Left lobe of liver (tissue), 2 donors: ENCODE data around the gene ORAI3. TPM values are rescaled to one million over a fixed set of nuclear protein-coding genes. Genes with fewer than 3 reads are reported as not detected.

Experiments used
- ATAC-seq: fragments of 200-7000 bp; cut with Tn5 transposase; one replicate; pipeline ENCODE4 v1.9.1; 2020; ENCODE audit warnings: mild to moderate bottlenecking, moderate library complexity
- DNase-seq: peaks from one replicate; pipeline ENCODE4 v3.0.0-alpha.2; 2020; ENCODE audit warnings: low spot score
- total RNA-seq: library from RNA; stranded (reverse); gene quantifications from one replicate; pipeline ENCODE4 v1.2.1, GENCODE V29; 2021
- donor health status: DM: no; HTN: no; CAD: no; lungs with moderate emphysema.
- donor health status: DM: no; HTN: yes; CAD: no.

Gene ORAI3
- total RNA-seq, 1 donor from 2014 or later = 51.3 TPM

DNA sequence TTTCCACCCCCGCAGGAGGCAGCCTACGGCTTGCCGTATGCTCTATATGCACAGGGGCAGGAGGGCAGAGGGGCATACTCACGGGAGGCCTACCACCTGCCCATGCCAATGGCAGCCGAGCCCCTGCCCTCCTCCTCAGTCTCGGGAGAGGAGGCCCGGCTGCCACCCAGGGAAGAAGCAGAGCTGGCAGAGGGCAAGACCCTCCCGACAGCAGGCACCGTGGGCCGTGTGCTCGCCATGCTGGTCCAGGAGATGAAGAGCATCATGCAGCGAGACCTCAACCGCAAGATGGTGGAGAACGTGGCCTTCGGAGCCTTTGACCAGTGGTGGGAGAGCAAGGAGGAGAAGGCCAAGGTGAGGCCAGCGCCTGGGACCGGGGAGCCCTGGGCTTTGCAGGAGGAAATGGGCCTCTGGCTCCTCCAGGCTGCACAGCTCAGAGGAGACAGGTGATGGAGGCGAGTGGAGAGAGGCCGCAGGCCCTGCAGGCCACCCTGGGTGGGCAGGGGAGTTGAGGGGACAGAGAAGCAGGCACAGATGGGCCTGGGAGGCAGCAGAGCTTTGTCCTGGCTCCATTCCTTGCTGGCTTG lies 17.3 kb downstream of the ORAI3 start:
- DNase-seq (no peak), ATAC-seq (no peak)

DNA sequence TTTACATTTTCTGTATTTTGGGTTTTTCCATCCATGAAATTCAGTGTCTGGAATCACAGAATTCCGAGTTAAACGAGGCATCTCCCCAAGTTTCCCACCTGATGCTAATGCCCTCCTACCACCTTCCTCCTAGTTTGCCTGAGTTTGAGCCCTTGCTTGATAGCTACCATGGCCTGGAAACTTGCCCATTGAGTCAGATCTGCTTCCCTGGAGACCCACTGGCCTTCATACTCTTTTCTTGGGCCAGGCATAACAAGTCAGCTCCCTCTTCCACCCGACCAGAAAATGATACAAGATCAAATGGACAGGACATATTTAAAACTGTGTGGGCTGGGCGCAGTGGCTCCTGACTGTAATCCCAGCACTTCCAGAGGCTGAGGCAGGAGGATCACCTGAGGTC lies 18.9 kb downstream of the ORAI3 start:
- DNase-seq = no peak
- ATAC-seq = no peak

DNA sequence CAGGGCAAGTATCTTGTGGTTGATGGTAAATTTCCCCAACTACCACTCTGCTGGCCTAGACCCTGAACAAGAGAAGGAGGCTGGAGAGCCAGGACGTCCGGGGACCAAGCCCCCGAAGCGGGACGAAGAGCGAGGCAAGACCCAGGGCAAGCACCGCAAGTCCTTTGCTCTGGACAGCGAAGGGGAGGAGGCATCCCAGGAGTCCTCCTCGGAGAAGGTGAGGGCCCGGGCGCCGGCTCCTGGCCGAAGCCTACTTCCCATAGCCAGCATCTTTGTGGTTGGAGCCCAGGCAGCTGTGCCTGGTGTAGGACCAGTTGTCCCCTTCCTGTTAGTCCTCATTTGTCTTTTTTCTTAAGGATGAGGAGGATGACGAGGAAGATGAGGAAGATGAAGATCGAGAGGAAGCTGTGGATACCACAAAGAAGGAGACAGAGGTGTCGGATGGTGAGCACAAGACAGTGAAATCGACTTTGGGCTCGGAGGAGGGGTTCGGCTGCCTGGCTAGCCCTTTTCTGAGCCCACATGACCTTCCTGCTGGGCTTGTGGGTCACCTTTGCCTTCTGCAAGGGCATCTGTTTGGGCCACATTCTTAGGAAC lies 20.5 kb downstream of the ORAI3 start:
- DNase-seq (no peak), ATAC-seq (no peak)

DNA sequence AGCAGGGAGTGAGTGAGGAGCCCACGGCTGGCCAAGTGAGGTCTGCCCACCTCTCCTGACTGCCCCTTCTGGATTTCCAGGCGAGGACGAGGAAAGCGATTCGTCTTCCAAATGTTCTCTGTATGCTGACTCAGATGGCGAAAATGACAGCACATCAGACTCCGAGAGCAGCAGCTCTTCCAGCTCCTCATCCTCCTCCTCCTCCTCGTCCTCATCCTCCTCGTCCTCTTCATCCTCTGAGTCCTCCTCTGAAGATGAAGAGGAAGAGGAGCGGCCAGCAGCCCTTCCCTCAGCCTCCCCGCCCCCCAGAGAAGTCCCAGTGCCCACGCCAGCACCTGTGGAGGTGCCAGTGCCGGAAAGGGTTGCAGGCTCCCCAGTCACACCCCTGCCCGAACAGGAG lies 22.4 kb downstream of the ORAI3 start:
- DNase-seq = no peak
- ATAC-seq = no peak

DNA sequence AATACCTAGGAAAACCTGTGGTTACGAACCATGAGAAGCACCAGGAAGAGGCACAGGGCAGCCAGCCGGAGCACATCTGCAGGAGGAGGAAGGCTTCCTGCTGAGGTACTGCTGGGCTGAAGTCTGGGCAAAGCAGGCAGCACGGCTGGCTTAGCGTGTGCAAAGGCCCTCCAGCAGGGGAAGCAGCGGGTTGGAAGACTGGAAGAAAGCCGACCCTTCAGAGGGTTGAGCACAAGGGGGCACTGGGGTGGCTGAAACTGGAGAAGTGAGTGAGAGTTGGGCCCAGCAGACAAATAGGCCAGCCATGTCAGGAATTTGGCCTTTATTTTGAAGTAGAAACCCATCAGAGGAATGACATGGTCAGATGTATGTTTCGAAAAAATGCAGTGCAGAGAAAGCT lies 24.0 kb downstream of the ORAI3 start:
- DNase-seq (no peak), ATAC-seq (no peak)

DNA sequence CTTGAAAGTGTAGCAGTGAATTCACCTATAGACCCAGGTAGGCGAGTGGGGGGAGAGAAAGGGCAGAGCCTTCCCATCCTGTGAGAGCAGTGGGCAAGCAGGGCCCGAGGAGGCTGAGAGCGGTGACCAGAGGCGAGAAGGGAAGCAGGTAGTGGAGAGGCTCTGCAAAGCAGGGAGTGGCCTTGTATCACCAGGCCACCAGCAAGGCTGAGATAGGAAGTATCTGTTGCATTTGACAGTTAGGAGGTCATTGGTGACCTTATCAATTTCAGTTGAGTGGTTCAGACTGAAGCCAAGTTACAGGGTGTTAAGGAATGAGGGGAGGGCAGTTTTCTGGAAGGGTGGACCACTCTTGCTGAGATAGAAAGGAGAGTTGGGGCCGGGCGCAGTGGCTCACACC lies 25.5 kb downstream of the ORAI3 start:
- ATAC-seq = no peak

DNA sequence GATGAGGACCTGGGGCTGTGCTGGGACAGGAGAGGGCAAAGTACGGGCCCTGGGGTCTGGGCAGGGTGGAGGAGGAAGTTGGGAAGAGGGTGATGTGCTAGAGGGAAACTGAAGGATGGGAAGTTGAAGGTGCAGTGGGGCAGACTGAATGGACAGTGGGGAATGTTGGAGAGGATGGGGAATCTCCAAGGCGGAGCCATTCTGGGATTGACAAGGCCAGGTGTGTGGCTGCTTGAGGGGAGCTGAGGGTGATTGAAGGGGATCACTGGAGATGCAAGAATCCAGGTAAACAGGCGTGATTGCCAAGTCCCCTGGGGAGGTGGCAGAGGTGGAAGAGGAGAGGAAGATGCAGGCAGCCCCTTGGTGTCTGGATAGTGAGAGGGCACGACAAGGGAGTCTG lies 27.6 kb downstream of the ORAI3 start:
- ATAC-seq (no peak), DNase-seq (no peak)

More for the DNA sequence above, 25.5 kb downstream of the ORAI3 start:
- no peak for DNase-seq

DNA sequence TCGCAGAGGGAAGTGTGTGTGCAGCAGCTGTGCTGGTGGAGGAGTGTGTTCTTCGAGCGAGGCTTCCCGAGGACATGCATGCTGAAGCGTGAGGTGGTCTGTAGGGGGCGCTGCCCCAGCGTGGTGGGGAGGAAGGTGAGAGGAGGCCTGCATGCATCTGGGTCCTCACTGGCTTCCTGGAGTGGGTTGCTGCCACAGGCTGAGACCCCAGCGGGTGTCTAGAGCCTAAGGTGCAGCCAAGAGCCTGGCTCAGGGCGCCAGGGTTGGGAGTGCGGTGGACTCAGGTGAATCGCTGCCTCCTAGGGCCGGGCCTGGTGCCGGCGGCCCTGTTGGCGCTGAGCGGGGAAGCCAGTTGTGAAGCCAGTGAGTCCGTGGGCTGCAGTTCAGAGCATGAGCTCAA lies 28.6 kb downstream of the ORAI3 start:
- no peak for DNase-seq
- ATAC-seq = no peak

DNA sequence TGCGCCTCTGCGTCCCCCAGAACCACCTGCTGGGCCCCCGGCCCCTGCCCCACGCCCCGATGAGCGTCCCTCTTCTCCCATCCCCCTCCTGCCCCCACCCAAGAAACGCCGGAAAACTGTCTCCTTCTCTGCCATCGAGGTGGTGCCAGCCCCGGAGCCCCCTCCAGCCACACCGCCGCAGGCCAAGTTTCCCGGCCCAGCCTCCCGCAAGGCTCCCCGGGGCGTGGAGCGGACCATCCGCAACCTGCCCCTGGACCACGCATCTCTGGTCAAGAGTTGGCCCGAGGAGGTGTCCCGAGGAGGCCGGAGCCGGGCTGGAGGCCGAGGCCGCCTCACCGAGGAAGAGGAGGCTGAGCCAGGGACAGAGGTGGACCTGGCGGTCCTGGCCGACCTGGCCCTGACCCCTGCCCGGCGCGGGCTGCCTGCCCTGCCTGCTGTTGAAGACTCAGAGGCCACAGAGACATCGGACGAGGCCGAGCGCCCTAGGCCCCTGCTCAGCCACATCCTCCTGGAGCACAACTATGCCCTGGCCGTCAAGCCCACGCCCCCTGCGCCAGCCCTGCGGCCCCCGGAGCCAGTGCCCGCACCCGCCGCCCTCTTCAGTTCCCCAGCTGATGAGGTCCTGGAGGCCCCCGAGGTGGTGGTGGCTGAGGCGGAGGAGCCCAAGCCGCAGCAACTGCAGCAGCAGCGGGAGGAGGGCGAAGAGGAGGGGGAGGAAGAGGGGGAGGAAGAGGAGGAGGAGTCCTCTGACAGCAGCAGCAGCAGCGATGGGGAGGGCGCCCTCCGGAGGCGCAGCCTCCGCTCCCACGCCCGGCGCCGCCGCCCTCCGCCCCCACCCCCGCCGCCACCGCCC lies 30.5 kb downstream of the ORAI3 start:
- DNase-seq (no peak), ATAC-seq (no peak)

DNA sequence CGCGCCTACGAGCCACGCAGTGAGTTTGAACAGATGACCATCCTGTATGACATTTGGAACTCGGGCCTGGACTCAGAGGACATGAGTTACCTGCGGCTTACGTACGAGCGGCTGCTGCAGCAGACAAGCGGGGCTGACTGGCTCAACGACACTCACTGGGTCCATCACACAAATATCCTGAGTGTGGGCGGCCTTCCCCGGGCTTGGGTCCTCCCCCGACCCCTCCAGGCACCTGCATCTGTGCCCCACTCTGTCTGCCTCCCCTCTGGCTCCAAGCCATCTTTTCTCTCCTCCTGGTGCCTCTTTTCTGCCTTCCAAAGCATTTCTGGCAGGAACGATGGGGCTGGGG lies 31.1 kb downstream of the ORAI3 start:
- no peak for ATAC-seq
- no peak for DNase-seq

DNA sequence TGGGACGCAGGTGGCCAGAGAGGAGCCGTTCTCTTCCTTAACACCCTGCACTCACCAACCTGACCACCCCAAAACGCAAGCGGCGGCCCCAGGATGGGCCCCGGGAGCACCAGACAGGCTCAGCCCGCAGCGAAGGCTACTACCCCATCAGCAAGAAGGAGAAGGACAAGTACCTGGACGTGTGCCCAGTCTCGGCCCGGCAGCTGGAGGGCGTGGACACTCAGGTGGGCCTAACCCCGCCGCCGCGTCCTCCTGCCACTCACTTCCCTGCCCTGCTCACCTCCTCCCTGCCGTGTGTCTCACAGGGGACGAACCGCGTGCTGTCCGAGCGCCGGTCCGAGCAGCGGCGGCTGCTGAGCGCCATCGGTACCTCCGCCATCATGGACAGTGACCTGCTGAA lies 31.6 kb downstream of the ORAI3 start:
- ATAC-seq (no peak), DNase-seq (no peak)

DNA sequence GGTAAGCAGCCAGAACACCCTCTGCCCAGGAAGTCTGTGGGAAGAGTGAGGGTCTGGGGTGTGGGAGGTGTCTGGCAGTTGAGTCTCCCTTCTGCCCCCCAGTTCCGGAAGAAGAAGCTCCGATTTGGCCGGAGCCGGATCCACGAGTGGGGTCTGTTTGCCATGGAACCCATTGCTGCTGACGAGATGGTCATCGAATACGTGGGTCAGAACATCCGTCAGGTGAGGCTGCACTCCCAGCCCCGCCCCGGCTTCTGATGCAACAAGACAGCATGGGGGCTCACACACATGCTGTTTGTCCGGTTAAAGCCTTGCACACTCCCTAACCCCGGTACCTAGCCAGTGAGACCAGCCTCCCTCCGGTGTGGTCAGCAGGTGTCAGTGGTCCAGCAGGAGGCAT lies 32.1 kb downstream of the ORAI3 start:
- ATAC-seq = no peak
- no peak for DNase-seq

DNA sequence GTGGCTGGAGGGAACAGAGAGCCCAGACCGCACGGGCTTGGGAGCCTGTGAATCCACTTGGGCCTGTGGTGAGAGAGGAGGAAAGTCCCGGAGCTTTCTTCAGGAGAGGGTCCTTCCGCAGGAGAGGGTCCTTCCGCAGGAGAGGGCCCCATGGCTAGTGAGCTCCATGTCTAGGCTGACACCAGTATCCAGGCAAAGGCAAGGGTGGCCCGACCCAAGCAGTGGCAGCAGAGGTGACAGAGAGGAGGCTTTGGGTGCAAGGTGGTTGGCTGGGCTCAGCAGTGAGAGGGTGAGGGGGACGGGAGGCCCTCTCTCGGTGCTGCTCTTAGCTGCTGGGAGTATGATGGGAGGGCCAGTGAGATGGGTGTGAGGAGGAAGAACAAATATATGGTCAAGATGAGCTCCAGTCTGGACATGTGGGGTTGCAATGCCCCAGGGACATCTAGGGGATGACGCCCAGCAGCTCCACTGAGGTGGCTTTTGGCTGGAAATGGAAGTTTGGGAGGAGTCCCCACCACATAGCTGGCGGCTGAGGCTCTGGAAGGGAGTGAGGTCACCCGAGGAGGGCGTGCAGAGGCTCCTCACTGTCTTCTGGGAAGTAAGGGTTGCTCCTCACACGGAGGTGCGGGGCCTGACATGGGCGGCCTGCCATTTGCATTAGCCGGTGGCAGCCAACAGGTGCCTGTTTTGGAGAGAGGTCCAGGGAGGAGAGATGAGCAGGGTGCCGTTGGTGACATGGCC lies 33.9 kb downstream of the ORAI3 start:
- ATAC-seq = no peak
- no peak for DNase-seq

DNA sequence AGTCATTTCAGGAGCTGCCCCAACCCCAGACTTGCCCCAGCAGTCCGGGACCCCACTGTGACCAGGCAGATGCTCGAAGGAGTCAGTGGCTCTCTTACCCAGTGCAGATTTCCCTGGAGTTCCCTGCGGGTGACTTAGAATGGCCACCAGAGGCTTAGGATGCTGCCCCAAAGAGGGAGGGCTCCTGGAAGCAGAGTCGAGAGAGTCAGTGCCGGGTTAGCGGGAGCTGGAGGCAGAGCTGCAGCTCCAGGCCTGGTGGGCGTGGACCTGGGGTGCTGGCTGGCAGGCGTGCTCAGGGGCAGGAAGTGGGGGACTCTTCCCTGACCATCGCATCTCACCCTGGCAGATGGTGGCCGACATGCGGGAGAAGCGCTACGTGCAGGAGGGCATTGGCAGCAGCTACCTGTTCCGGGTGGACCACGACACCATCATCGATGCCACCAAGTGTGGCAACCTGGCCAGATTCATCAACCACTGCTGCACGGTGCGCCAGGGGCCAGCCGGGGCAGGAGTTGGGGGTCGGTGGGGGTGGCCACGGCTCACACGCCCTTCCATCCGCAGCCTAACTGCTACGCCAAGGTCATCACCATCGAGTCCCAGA lies 34.5 kb downstream of the ORAI3 start:
- ATAC-seq = no peak
- no peak for DNase-seq

DNA sequence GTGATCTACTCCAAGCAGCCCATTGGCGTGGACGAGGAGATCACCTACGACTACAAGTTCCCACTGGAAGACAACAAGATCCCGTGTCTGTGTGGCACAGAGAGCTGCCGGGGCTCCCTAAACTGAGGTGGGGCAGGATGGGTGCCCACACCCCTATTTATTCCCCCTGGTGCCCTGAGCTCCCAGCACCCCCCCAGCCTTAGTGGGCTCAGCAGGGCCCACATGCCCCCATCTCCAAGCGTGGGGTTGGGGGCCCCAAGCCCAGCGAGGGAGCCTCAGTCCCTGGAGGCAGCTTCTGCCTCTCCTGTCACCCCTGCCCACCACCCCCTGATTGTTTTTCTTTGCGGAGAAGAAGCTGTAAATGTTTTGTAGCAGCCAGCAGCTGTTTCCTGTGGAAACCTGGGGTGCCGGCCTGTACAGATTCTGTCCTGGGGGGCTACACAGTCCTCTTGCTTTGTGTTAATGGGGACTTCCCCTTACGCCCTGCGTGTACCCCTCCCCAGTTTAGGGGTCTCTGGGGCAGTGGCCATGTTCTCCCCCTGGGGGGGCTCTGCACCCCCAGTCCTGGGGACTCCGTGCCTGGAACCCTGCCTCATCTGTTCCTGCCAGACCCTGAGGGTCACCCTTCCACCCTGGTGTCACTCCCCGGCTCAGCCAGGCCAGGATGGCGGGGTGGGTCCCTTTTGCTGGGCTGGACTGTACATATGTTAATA lies 35.2 kb downstream of the ORAI3 start:
- no peak for DNase-seq
- ATAC-seq = no peak

DNA sequence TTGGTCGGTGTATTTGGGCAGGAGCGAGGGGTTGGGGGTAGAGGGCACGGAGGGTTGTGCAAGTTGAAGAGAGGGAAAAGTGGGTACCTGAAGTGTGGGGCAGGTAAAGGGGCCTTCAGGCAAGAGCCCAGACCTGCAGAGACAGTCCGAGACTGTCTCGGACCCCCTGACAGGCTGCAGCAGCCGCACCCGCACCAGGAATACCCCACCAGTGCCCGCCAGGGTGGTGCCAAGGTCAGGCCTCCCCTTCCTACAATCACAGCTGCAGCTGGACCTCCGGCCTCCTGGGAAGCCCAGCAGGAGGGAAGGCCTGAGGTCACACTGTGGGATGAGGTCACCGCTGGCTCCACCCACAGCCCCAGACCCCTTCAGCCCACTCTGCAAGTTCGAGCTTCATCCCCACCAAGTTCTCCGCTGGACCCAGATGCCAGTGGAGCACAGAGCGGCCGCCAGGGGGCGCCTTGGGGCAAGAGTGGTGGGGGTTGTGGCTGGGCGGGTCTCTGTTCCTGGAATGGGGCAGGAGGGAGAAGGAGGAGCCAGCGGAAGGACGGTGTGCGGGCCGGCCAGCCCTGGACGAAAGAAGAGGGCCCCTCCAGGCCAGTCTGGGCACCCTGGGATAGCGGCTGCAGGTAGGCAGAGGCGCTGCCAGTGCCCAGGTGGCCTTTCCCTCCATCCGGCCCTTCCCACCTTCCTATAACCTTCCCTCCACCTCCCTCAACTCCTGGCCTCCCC lies 36.0 kb downstream of the ORAI3 start, which contains the start of gene HSD3B7:
Gene HSD3B7 (plus strand): TSS at position 539 of the 732 bp plus-strand sequence. CDS start 452 bp downstream, outside the sequence.
- DNase-seq (peak; percentile 92), ATAC-seq (peak; percentile 91)

DNA sequence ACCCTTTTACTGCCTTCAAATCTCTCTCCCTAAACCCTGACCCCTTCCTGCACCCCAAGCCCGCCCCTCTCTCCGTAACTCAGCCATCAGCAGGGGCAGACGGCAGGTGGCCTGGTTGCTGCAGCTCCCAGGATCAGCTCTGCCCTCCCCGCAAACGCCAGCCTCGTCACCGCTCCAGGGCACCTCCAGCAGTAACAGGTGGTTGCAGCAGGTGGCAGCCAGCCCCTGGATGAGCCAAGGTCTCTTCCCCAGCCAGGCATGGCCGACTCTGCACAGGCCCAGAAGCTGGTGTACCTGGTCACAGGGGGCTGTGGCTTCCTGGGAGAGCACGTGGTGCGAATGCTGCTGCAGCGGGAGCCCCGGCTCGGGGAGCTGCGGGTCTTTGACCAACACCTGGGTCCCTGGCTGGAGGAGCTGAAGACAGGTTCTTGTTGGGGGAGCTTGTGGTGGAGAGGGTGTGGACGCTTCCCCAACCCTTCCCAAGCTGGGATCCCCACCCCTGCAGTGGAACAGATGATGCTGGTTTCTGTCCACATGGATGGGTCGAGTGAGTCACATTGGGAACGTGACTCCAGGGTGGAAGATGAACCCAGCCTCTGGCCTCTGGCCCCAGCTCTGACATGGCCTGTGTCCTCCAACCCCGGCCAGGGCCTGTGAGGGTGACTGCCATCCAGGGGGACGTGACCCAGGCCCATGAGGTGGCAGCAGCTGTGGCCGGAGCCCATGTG lies 36.7 kb downstream of the ORAI3 start:
- peak; percentile 86 for ATAC-seq
- DNase-seq = peak; percentile 84

DNA sequence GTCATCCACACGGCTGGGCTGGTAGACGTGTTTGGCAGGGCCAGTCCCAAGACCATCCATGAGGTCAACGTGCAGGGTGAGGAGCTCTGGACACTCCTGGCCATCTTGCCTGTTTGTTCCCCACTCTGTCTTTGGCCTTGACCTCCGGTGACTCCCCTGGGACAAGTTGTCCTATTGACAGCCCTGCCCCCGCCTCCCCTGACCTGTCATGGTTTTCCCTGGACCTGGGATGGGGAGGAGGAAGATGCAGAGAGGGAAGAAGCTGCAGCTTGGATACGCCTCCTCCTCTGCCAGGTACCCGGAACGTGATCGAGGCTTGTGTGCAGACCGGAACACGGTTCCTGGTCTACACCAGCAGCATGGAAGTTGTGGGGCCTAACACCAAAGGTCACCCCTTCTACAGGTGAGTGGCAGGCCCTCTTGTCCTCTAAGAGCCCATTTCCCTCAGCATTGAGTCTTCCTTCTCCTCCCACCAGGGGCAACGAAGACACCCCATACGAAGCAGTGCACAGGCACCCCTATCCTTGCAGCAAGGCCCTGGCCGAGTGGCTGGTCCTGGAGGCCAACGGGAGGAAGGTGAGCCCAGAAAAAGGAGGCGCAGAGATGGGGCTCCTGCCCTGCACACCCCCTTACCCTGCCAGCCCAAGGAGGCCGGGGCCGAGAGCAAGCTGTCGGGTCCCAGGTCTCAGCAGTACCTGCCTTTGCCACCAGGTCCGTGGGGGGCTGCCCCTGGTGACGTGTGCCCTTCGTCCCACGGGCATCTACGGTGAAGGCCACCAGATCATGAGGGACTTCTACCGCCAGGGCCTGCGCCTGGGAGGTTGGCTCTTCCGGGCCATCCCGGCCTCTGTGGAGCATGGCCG lies 37.5 kb downstream of the ORAI3 start:
- DNase-seq (no peak), ATAC-seq (no peak)
